Caco-2 (cell line): Measurements from ENCODE around the gene GID4. TPM values are rescaled to one million over a fixed set of nuclear protein-coding genes. Genes with fewer than 3 reads are reported as not detected.

Source experiments
- BruUV-seq: library from RNA; stranded (reverse); fragments of 400-500 nt; replicated peaks from 2 replicates; lab custom pipeline; 2021; lab: Mats Ljungman, UMichigan
- CTCF ChIA-PET: fragments of 300-600 bp; sonication (Branson Sonifier 250); formaldehyde crosslinking; loops from one replicate; lab custom pipeline; 2022; ENCODE audit warnings: antibody characterized with exemption; lab: Charles Lee
- POLR2A ChIA-PET: fragments of 300-600 bp; sonication (Branson Sonifier 250); formaldehyde crosslinking; loops from one replicate; lab custom pipeline; 2022; ENCODE audit warnings: antibody characterized with exemption; lab: Charles Lee
- DNase-seq, 2 experiments: peaks; one replicate each; pipeline versions ENCODE4 v3.0.0 to v3.0.0-alpha.2; 2020 to 2022
- H3K27me3 ChIP-seq: replicated peaks from 2 replicates; pipeline ENCODE4 v1.6.0; 2011; ENCODE audit warnings: low read length; ENCODE audit not compliant: control insufficient read depth, insufficient read depth
- H3K36me3 ChIP-seq: 2 replicates; pipeline ENCODE4 v1.5.1; 2011; ENCODE audit warnings: low read length; ENCODE audit not compliant: control insufficient read depth, insufficient read depth
- H3K4me1 ChIP-seq: fragments of 250-450 bp; sonication (Bioruptor Pico); 2 replicates; pipeline ENCODE4 v1.5.1; 2020; ENCODE audit warnings: mild to moderate bottlenecking
- H3K4me3 ChIP-seq: 2 replicates; pipeline ENCODE4 v1.5.1; 2011; ENCODE audit warnings: low read depth, mild to moderate bottlenecking, control low read depth, low read length
- H3K9me3 ChIP-seq: fragments of 250-450 bp; sonication (Bioruptor Pico); 2 replicates; pipeline ENCODE4 v1.5.1; 2020; ENCODE audit warnings: mild to moderate bottlenecking, moderate library complexity
- H3K27ac Mint-ChIP-seq: one replicate; pipeline ENCODE4 v1.8.0; 2022; ENCODE audit warnings: mixed read lengths; ENCODE audit not compliant: unreplicated experiment
- H3K27me3 Mint-ChIP-seq: one replicate; pipeline ENCODE4 v1.8.0; 2022; ENCODE audit warnings: mixed read lengths; ENCODE audit not compliant: insufficient read depth, unreplicated experiment
- H3K36me3 Mint-ChIP-seq: one replicate; pipeline ENCODE4 v1.8.0; 2022; ENCODE audit warnings: mild to moderate bottlenecking, mixed read lengths; ENCODE audit not compliant: insufficient read depth, unreplicated experiment
- H3K4me1 Mint-ChIP-seq: one replicate; pipeline ENCODE4 v1.8.0; 2022; ENCODE audit warnings: low read depth, mixed read lengths; ENCODE audit not compliant: unreplicated experiment
- H3K4me3 Mint-ChIP-seq: one replicate; pipeline ENCODE4 v1.8.0; 2022; ENCODE audit warnings: mild to moderate bottlenecking, moderate library complexity, mixed read lengths; ENCODE audit not compliant: unreplicated experiment
- H3K9me3 Mint-ChIP-seq: one replicate; pipeline ENCODE4 v1.8.0; 2022; ENCODE audit warnings: mixed read lengths; ENCODE audit not compliant: unreplicated experiment
- CTCF ChIP-seq, 2 experiments: fragments of 200-600 bp in 1 of 2; IDR thresholded peaks; 1 replicate in 1 of 2; 2 replicates in 1 of 2; pipeline versions ENCODE4 v1.5.1 to v1.8.0; 2011 to 2022; ENCODE audit warnings: antibody characterized with exemption in 1 of 2, control low read depth in 1 of 2, inconsistent platforms in 1 of 2, low read depth in 1 of 2, low read length in 1 of 2, mild to moderate bottlenecking in 1 of 2, moderate library complexity in 1 of 2; ENCODE audit not compliant: insufficient read depth in 1 of 2, severe bottlenecking in 1 of 2, unreplicated experiment in 1 of 2
- intact Hi-C: fragments of 100-400 bp; cut with micrococcal nuclease; formaldehyde crosslinking; loops from one replicate; pipeline ENCODE4 v1.10.0; 2022; ENCODE audit not compliant: unreplicated experiment
- total RNA-seq: library from RNA; stranded (reverse); gene quantifications from 2 replicates; pipeline ENCODE4 v1.2.3, GENCODE V29; 2022

Gene GID4
- total RNA-seq, 1 experiment from 2014 or later: 14.0 TPM

- Mint-ChIP-seq H3K9me3 (no peaks in the 10 kb centered on the region), H3K36me3 (peaks cover 8% of the 10 kb centered on the region), H3K4me1 (no peaks in the 10 kb centered on the region), H3K27me3 (no peaks in the 10 kb centered on the region), H3K27ac (no peak overlapping the region), H3K4me3 (no peak overlapping the region)
- CTCF ChIA-PET: interaction anchor here (0.6 kb wide), 1 partner anchor 60 kb away, joined by 4 read pairs; the partner anchor contains the start of genes DRC3 and TOM1L2
- Histone ChIP-seq H3K27me3 (no peaks in the 10 kb centered on the region), H3K9me3 (no peaks in the 10 kb centered on the region), H3K4me3 (no peak overlapping the region), H3K36me3 (no peaks in the 10 kb centered on the region; the same call in 1 of the 2 replicates), H3K4me1 (peaks cover 4% of the 10 kb centered on the region; the same call in 1 of the 2 replicates)
- no TSS peak for BruUV-seq
- no peak for TF ChIP-seq CTCF (IDR thresholded peaks at IDR 0.05; ENCODE audit: insufficient read depth in 1 of 2, low read depth in 1 of 2, low read length in 1 of 2, severe bottlenecking in 1 of 2, unreplicated experiment in 1 of 2)
- no peak for DNase-seq
- intact Hi-C loops: loop anchor here (2.0 to 10.0 kb wide), 5 partner anchors 45 to 349 kb away; no protein-coding TSS in a partner anchor
- POLR2A ChIA-PET: no interaction called here
These were observed 7.3 kb upstream of the GID4 start for GRCh38 chr17:18031955-18032354.

- H3K4me1 ChIP-seq: peaks cover 11% of the 10 kb centered on the region
- no peak overlapping the region for H3K4me3 ChIP-seq
- no peaks in the 10 kb centered on the region for H3K36me3 ChIP-seq
- peaks cover 14% of the 10 kb centered on the region for H3K4me1 Mint-ChIP-seq
- H3K36me3 Mint-ChIP-seq: peaks cover 8% of the 10 kb centered on the region
- intact Hi-C loops: loop anchor here (1.0 to 10.0 kb wide), 7 partner anchors 46 to 351 kb away; no protein-coding TSS in a partner anchor
- CTCF ChIA-PET: interaction anchor here (0.6 to 1.7 kb wide), 12 partner anchors 15 to 252 kb away, joined by 3 to 19 read pairs (median 4); partner anchors contain the start of genes DRC3 and TOM1L2
- H3K27me3 ChIP-seq: no peaks in the 10 kb centered on the region
- POLR2A ChIA-PET: interaction anchor here (0.7 kb wide), 1 partner anchor 88 kb away, joined by 6 read pairs; no protein-coding TSS in a partner anchor
- no peaks in the 10 kb centered on the region for H3K9me3 Mint-ChIP-seq
- BruUV-seq: no TSS peak
- no peak overlapping the region for H3K4me3 Mint-ChIP-seq
- H3K27ac Mint-ChIP-seq: no peak overlapping the region
- H3K27me3 Mint-ChIP-seq: no peaks in the 10 kb centered on the region
- peak; percentile 75 to 81 for TF ChIP-seq CTCF (IDR thresholded peaks at IDR 0.05; ENCODE audit: insufficient read depth in 1 of 2, low read depth in 1 of 2, low read length in 1 of 2, severe bottlenecking in 1 of 2, unreplicated experiment in 1 of 2)
- DNase-seq: peak; percentile 66 to 75
- no peaks in the 10 kb centered on the region for H3K9me3 ChIP-seq
These were observed 5.6 kb upstream of the GID4 start for GRCh38 chr17:18033442-18034099.

- intact Hi-C loops: loop anchor here (5.0 to 10.0 kb wide), 2 partner anchors 63 to 221 kb away; partner anchors contain the start of genes DRC3 and TOM1L2
- H3K27ac Mint-ChIP-seq: no peak overlapping the region
- H3K4me3 ChIP-seq: no peak overlapping the region
These were observed 3.5 kb upstream of the GID4 start for GRCh38 chr17:18035704-18036103.

More at GRCh38 chr17:18035704-18036103, 3.5 kb upstream of the GID4 start:
- ChIA-PET CTCF (interaction anchor here (0.9 to 1.4 kb wide), 3 partner anchors 30 to 145 kb away, joined by 3 read pairs; partner anchors contain the start of genes DRC3 and TOM1L2), POLR2A (no interaction called here)
- Mint-ChIP-seq H3K36me3 (peaks cover 14% of the 10 kb centered on the region), H3K4me1 (peaks cover 18% of the 10 kb centered on the region), H3K9me3 (no peaks in the 10 kb centered on the region), H3K27me3 (no peaks in the 10 kb centered on the region), H3K4me3 (no peak overlapping the region)
- no peak for DNase-seq
- no peaks in the 10 kb centered on the region for H3K27me3 ChIP-seq
- H3K4me1 ChIP-seq: peaks cover 19% of the 10 kb centered on the region
- no peaks in the 10 kb centered on the region for H3K9me3 ChIP-seq
- H3K36me3 ChIP-seq: no peaks in the 10 kb centered on the region
- TF ChIP-seq CTCF (IDR thresholded peaks at IDR 0.05; ENCODE audit: insufficient read depth in 1 of 2, low read depth in 1 of 2, low read length in 1 of 2, severe bottlenecking in 1 of 2, unreplicated experiment in 1 of 2): no peak
- no TSS peak for BruUV-seq
